Thyroid gland (tissue), 4 donors: ENCODE results near the gene CCDC88A.

ENCODE experiments used
- POLR2A ChIP-seq, 2 donors: fragments of 450-650 bp; IDR thresholded peaks; one replicate each; pipeline ENCODE4 v1.6.1; 2017; ENCODE audit warnings: antibody characterized with exemption in 2 of 2, mild to moderate bottlenecking in 2 of 2, moderate library complexity in 1 of 2
- TF ChIP-seq, protein P1 (sequence below), 6 experiments: fragments of 200-600 bp in 3 of 6; fragments of 450-650 bp in 3 of 6; sonication (generic) in 3 of 6; IDR thresholded peaks; one replicate each; pipeline ENCODE4 v1.5.1; 2016 to 2019; ENCODE audit warnings: antibody characterized with exemption in 6 of 6, mild to moderate bottlenecking in 2 of 6, inconsistent platforms in 1 of 6, moderate library complexity in 1 of 6

DNA sequence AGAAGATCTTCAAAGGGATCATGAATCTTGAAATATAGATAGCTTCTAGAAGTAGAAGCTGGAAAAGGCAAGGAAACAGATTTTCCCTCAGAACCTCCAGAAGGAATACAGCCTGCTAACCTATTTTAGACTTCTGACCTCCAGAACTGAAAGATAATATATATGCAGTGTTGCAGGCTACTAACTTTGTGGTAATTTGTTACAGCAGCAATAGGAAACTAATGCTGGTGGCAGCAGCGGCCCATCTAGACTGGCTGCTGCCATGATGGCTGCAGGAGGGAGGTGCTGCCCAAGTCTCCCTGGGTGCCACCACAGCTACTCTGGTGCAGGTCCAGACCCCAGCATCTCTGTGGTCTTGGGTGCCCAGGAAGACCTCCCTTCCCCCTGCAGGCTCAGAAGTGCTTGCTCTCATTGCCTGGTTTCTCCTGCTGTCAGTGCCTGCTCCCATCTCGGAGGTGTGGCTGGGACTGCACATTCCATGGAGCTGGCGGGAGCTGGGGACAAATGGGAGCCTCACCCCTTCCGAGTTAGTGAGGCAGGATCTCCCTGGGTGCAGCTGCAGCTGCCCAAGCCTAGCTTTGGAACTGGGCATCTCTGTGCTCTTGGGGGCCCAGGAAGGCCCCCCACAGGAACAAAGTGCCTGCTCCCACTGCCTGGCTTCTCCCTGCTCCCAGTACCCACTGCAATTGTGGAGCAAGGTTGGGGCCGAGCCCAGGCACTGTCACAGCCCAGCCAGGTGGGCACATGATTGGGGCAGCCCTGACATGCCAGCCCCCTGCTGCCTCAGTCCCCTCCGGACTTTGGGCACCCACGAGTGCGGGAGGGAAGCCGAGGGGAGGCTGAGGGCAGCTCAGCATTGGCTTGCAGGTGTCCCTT lies 18.1 kb upstream of the CCDC88A start:
- TF ChIP-seq, protein P1, sequence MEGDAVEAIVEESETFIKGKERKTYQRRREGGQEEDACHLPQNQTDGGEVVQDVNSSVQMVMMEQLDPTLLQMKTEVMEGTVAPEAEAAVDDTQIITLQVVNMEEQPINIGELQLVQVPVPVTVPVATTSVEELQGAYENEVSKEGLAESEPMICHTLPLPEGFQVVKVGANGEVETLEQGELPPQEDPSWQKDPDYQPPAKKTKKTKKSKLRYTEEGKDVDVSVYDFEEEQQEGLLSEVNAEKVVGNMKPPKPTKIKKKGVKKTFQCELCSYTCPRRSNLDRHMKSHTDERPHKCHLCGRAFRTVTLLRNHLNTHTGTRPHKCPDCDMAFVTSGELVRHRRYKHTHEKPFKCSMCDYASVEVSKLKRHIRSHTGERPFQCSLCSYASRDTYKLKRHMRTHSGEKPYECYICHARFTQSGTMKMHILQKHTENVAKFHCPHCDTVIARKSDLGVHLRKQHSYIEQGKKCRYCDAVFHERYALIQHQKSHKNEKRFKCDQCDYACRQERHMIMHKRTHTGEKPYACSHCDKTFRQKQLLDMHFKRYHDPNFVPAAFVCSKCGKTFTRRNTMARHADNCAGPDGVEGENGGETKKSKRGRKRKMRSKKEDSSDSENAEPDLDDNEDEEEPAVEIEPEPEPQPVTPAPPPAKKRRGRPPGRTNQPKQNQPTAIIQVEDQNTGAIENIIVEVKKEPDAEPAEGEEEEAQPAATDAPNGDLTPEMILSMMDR (IDR thresholded peaks at IDR 0.05) = no peak
- TF ChIP-seq POLR2A (IDR thresholded peaks at IDR 0.05) = no peak
